Measurements from ENCODE around the gene DGKB. TPM values are rescaled to one million over a fixed set of nuclear protein-coding genes. Genes with fewer than 3 reads are reported as not detected.

The DGKB gene
- total RNA-seq, 6 experiments from 2014 or later: 0.11 to 0.16 (median 0.13) TPM; not detected in 2

- no peaks in the 10 kb centered on the region for H3K27me3 ChIP-seq
- H3K9me3 ChIP-seq: no peaks in the 10 kb centered on the region
- H3K36me3 ChIP-seq: no peaks in the 10 kb centered on the region
- H3K27ac ChIP-seq: no peak overlapping the region
- H3K4me1 ChIP-seq: peaks cover 0 to 11% (median 0%) of the 10 kb centered on the region in 4 donors
- peak; percentile 52 to 64 (median 58) for ATAC-seq
- no peak overlapping the region for H3K4me3 ChIP-seq
- 0% methylated on average over 3 of the region's 3 CpGs for WGBS (ENCODE audit: insufficient coverage, low coverage, low lambda C conversion rate, missing lambda C conversion rate)
- intact Hi-C loops (cut with DNase I): no loop called here
- peak; percentile 35 to 49 (median 49) for DNase-seq
- TF ChIP-seq, protein P1, sequence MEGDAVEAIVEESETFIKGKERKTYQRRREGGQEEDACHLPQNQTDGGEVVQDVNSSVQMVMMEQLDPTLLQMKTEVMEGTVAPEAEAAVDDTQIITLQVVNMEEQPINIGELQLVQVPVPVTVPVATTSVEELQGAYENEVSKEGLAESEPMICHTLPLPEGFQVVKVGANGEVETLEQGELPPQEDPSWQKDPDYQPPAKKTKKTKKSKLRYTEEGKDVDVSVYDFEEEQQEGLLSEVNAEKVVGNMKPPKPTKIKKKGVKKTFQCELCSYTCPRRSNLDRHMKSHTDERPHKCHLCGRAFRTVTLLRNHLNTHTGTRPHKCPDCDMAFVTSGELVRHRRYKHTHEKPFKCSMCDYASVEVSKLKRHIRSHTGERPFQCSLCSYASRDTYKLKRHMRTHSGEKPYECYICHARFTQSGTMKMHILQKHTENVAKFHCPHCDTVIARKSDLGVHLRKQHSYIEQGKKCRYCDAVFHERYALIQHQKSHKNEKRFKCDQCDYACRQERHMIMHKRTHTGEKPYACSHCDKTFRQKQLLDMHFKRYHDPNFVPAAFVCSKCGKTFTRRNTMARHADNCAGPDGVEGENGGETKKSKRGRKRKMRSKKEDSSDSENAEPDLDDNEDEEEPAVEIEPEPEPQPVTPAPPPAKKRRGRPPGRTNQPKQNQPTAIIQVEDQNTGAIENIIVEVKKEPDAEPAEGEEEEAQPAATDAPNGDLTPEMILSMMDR (IDR thresholded peaks at IDR 0.05): peak; percentile 78 to 89 (median 82)
- no peak for TF ChIP-seq POLR2A (IDR thresholded peaks at IDR 0.05)
Measured at GRCh38 chr7:14691597-14692203, 210.9 kb downstream of the DGKB start.

- intact Hi-C loops (cut with DNase I): no loop called here
- WGBS (ENCODE audit: insufficient coverage, low coverage, low lambda C conversion rate, missing lambda C conversion rate): 24% methylated on average over 2 of the region's 2 CpGs
- Histone ChIP-seq H3K4me1 (peaks cover 0 to 11% (median 0%) of the 10 kb centered on the region in 4 donors), H3K27ac (no peak overlapping the region), H3K36me3 (no peaks in the 10 kb centered on the region), H3K27me3 (no peaks in the 10 kb centered on the region), H3K9me3 (no peaks in the 10 kb centered on the region), H3K4me3 (no peak overlapping the region)
- no peak for TF ChIP-seq POLR2A (IDR thresholded peaks at IDR 0.05)
- TF ChIP-seq, protein P1 (IDR thresholded peaks at IDR 0.05): no peak
- no peak for ATAC-seq
- DNase-seq: no peak
Measured at GRCh38 chr7:14691034-14691433, 211.5 kb downstream of the DGKB start.

DNA sequence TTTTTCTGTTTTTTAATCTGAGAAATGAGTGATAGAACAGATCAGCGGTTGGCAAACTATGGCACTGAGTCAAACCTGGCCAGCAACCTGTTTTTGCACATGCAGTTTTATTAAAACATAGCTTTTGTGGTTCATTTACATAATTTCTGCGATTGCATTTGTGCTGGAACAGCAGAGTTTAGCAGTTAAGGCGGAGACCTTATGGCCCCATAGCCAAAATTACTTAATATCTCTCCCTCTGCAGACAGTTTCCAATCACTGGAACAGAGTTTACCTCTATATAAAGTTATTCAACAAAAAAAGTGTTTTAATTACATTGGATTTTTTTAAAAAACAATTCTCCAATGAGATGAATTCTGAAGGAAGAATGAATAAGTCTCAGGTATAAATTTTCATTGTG, 212.1 kb downstream of the DGKB start:
- ATAC-seq (peak in 3 of 4 donors; percentile 14 to 53 (median 41)), DNase-seq (no peak)
- H3K4me1 ChIP-seq: peaks cover 0 to 11% (median 0%) of the 10 kb centered on the region in 4 donors
- H3K4me3 ChIP-seq: no peak overlapping the region
- intact Hi-C loops (cut with DNase I): no loop called here
- no peak for TF ChIP-seq POLR2A (IDR thresholded peaks at IDR 0.05)
- TF ChIP-seq, protein P1 (IDR thresholded peaks at IDR 0.05): no peak
- H3K36me3 ChIP-seq: no peaks in the 10 kb centered on the region
- 41% methylated on average over 3 of the region's 3 CpGs for WGBS (ENCODE audit: insufficient coverage, low coverage, low lambda C conversion rate, missing lambda C conversion rate)
- no peaks in the 10 kb centered on the region for H3K9me3 ChIP-seq
- no peak overlapping the region for H3K27ac ChIP-seq
- H3K27me3 ChIP-seq: no peaks in the 10 kb centered on the region

- no peak overlapping the region for H3K4me3 ChIP-seq
- no peaks in the 10 kb centered on the region for H3K27me3 ChIP-seq
- intact Hi-C loops (cut with DNase I): no loop called here
- peaks cover 0 to 11% (median 0%) of the 10 kb centered on the region in 4 donors for H3K4me1 ChIP-seq
- TF ChIP-seq, protein P1 (IDR thresholded peaks at IDR 0.05): no peak
- no peak for TF ChIP-seq POLR2A (IDR thresholded peaks at IDR 0.05)
- no peak overlapping the region for H3K27ac ChIP-seq
- 14% methylated on average over 5 of the region's 5 CpGs for WGBS (ENCODE audit: insufficient coverage, low coverage, low lambda C conversion rate, missing lambda C conversion rate)
- ATAC-seq (peak; percentile 63 to 80 (median 80)), DNase-seq (no peak)
- no peaks in the 10 kb centered on the region for H3K36me3 ChIP-seq
- no peaks in the 10 kb centered on the region for H3K9me3 ChIP-seq
Measured at GRCh38 chr7:14690075-14690474, 212.5 kb downstream of the DGKB start.
